KBM-7 (cell line): ENCODE results near the gene C4BPB.

Experiments
- DNase-seq: peaks from one replicate; pipeline ENCODE4 v3.0.0-alpha.2; 2015
- in situ Hi-C: fragments of 300-500 bp; cut with MboI; formaldehyde crosslinking; loops from 2 replicates; pipeline ENCODE4 v1.14.3; 2020; ENCODE audit warnings: low sequenced_read_pairs, low pct_unique_long_range_greater_than_20kb, mixed read lengths

Gene C4BPB

GRCh38 chr1:207124389-207124788 lies 35.7 kb downstream of the C4BPB start:
- no peak for DNase-seq
- in situ Hi-C loops = no loop called here

GRCh38 chr1:207128336-207128921 lies 39.8 kb downstream of the C4BPB start:
- in situ Hi-C loops = no loop called here
- DNase-seq = no peak

- no peak for DNase-seq
- in situ Hi-C loops = no loop called here
Observed at GRCh38 chr1:207129053-207129452, 40.4 kb downstream of the C4BPB start.

- no peak for DNase-seq
- in situ Hi-C loops = no loop called here
Observed at GRCh38 chr1:207130252-207131036, 41.8 kb downstream of the C4BPB start.

- DNase-seq = no peak
- in situ Hi-C loops = no loop called here
Observed at GRCh38 chr1:207131163-207131562, 42.5 kb downstream of the C4BPB start.

- DNase-seq = peak; percentile 49
- in situ Hi-C loops = no loop called here
Observed at GRCh38 chr1:207134581-207134980, 45.9 kb downstream of the C4BPB start.

GRCh38 chr1:207139616-207140015 lies 51.0 kb downstream of the C4BPB start:
- DNase-seq = no peak
- in situ Hi-C loops = no loop called here

DNA sequence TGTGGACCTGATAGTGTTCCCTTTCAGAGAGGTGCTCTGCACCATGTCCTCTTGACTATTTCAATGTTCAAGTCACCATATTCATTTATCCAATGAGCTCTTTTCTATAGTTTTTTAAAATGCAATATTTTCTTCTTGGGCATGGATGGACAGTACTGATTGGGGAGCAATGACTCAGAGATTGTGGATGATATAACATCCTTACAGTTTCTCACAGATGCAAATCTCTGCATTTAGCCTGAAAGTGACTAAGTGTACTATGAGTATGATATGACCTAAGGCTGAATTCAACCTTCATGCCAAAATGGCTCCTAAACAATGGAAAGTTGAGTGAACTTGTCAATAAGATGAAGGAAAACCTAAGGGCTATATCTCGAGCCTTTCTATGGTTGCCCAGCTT lies 51.9 kb downstream of the C4BPB start:
- DNase-seq = no peak
- in situ Hi-C loops = no loop called here

DNA sequence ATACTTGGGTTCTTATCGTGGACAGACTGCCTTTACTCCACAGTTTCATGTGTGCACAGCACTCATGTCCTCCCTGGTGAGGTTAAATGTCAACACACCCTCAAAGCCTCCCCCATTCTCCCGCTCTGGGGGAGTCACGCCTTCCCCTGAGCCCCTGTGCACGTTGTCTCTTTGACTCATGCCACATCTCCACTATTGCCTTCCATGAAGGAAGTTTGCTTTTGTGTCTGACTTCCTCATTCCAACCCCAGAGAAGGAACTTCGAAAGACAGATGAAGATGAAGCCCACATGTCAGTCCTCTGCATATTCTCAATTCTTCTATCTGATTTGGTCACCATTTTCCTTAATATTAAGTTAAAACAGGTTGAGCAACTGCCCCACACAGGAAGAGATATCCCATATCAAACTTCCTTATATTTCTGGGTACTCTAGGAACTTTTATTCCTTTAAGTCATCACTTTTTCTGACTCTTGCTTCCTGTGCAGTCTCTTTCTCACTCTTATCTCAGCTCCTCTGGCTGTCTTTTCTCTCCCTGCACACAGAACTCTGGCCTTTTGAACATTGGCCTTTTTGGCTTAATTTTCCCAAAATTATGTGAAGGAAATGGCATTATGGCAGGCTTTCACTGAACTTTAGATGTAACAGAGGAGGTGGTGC lies 56.9 kb downstream of the C4BPB start:
- DNase-seq = peak; percentile 50
- in situ Hi-C loops = no loop called here
